Activated CD8-positive, alpha-beta memory T cell treated with anti-CD3 and anti-CD28 coated beads for 4 hours (primary cell): ENCODE measurements around the gene SLC6A1.

Experiments used
- DNase-seq, 2 donors: peaks; one replicate each; pipeline ENCODE4 v3.0.0-alpha.2; 2020; ENCODE audit warnings: low read depth in 2 of 2

The SLC6A1 gene

DNA sequence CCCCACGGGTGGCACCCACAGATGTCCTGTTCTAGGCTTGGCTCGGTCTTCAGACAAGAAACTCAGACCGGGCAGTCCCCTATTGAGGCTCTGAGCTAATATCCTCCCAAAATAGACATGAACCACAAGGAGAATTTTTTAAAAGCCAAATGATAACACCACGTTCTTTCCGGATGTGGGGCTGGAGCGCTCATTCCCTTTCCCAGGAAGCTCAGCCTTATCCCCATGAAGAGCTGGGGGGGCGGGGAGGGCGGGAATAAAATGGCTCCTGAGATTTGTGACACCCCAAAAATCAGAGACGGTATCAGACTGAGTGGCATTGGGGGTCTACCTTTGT is 1.1 kb downstream of the SLC6A1 start:
- DNase-seq, result no peak

DNA sequence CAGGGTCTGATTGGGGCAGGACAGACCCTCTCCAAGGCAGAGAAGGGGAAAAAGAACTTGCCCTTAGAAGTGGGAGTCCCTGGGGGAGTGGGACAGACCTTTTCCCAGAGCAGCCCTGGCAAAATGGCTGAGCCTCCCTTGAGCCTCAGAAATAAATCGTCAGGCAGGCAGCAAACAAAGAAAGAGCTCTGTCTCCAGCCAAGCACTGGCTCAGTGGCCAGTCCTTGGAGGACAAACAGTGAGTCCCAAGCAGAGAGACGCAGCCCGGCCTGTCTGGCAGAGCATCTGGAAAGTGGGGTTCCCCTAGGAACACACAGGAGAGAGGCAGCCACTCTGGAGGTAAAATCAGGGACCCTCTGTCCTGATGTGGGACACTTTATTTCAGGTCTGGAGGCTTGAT is 1.8 kb downstream of the SLC6A1 start:
- no peak for DNase-seq

- DNase-seq, result no peak
Measured at GRCh38 chr3:10995871-10996270, 3.3 kb downstream of the SLC6A1 start.

DNA sequence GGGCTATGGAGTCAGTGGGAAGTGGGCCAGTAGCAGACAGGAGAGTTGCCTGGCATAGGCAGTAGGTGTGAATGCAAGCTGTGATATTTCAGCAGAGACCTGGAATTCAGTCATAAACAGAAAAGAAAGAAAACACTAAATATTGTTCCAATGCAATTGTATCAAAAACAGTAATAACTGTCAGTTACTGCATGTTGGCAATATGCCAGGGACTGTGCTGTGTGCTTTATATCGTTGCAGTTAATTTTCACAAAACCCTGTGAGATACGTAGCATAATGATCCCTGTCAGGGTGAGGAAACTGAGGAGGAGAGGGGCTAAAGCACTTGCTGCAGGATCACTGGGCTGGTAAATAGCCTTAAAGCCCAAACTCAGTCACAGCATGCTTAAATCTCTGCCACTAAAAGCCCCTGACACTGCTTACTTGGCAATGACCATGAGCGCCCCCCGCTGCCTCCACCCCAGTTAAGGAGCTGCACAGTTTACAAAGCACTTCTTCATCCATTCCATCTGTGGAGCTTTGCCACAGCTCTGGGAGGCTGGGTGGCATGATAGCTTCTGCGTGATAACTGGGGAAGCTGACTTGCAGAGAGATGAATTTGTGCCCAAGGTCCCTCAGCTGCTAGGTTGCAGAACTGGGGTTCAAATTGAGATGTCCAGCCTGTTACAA is 3.9 kb downstream of the SLC6A1 start:
- no peak for DNase-seq

GRCh38 chr3:10997196-10997595 is 4.6 kb downstream of the SLC6A1 start:
- no peak for DNase-seq

- DNase-seq, result no peak
Measured at GRCh38 chr3:10998542-10998941, 6.0 kb downstream of the SLC6A1 start.

- DNase-seq, result no peak
Measured at GRCh38 chr3:10999221-11000107, 6.9 kb downstream of the SLC6A1 start.

DNA sequence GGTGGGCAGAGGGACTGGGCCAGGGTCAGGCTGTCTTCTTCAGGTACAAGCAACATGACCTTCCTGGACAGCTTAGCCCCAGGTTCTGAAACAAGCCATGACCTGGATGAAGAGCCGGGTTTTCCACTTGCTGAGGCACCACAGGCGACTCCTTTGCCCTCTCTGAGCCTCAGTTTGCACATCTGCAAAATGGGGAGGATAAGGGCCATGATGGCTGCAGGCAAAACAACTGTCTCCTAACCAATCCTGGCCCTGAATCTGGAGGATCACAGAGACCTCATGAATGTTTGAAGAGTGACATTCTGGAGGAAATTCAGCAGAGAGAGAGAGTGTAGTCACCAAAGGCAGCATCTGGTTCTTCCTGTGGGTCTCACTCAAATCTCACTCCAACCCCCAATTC is 8.0 kb downstream of the SLC6A1 start:
- no peak for DNase-seq

DNA sequence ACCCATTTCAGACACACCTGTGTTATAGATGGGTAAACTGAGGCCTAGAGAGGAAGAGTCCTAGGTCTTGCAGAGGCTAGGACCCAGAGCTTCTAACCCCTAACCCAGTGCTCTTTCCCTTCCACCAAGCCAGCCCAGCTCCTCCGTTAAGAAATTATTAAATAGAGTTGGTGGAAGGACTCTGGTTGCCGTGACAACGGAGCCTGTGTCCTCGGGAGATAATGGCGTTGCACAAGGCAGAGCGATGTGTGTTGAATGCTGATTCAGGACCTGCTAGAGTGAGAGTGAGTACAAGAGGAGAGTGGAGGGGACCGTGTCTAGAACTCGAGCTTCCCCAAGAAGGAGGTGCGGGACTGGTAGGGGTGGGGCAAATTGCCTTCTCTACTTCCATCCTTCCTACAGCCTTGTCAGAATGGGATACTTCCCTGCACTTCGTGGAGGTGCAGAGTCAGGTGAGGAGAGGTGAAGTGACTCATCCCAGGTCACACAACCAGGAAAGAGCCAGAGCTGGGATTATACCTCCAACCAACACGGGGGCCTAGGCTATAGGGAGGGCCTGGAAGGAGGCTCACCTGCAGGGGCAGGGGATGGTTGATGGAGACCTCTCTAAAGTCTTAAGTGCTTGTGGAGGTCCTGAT is 8.6 kb downstream of the SLC6A1 start:
- DNase-seq, result no peak

- DNase-seq, result no peak
Measured at GRCh38 chr3:11001658-11002021, 9.1 kb downstream of the SLC6A1 start.

DNA sequence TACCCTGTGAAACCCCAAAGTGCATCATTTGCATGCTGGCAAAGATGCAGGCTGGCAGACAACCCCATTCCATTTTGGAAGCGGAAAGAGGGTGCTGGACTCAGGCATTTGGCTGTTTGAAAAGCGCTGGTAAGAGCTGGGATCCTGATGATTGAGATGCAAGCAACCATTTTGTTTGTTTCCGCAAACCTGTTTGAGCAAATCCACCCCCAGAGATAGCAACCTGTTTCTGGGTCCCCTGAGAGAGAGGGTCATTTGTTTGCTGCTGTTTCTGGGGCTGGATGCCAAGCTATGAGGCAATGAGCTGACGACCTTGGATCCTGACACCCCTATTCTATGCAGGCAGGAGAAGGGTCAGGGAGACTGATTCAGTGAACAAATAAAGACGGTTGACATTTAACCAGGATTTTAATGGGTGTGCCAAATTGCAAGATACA is 9.8 kb downstream of the SLC6A1 start:
- DNase-seq, result no peak

- no peak for DNase-seq
Measured at GRCh38 chr3:11004563-11004962, 12.0 kb downstream of the SLC6A1 start.

GRCh38 chr3:11005686-11006256 is 13.2 kb downstream of the SLC6A1 start:
- DNase-seq, result no peak

- DNase-seq, result no peak
Measured at GRCh38 chr3:11006986-11007933, 14.7 kb downstream of the SLC6A1 start.

DNA sequence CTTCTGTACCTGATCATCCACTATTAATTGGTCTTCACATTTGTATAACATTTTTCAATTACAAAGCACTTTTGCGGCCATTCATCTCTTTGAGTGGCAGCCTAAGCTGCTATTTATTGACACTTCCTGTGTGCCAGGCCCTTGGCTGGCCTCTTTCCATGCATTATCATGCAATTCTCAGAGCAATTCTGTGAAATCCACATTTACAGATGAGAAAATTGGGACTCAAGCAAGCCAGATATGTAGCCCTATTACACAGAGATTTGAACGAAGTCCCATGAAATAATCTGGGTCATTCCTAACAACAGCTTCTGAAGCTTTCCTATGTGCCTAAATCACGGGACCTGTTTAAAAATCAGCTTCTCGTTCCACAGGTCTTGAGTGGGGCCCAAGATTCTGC is 17.4 kb downstream of the SLC6A1 start:
- DNase-seq, result no peak

- DNase-seq, result no peak
Measured at GRCh38 chr3:11010426-11011165, 18.0 kb downstream of the SLC6A1 start.

GRCh38 chr3:11014253-11014652 is 21.7 kb downstream of the SLC6A1 start:
- no peak for DNase-seq

DNA sequence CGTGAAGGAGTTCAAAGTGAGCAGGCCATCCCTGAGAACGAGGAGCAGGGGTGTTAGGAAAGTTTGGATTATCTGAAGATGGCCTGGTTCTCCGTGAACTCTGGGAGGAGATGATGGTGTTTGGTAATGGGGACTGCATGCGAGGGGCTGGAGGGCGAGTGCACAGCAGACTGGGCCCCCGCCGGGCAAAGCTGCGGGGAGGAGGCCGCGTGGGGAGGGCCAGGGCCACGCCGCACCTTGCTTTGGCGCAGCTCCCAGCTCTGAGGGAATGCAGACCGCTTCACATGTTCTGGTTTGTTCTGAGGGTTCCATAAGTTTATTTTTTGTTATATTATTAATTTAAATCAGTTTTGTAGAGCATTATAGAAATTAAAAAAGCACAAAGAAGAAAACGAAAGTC is 22.2 kb downstream of the SLC6A1 start:
- DNase-seq, result no peak

- no peak for DNase-seq
Measured at GRCh38 chr3:11015369-11015768, 22.8 kb downstream of the SLC6A1 start.

DNA sequence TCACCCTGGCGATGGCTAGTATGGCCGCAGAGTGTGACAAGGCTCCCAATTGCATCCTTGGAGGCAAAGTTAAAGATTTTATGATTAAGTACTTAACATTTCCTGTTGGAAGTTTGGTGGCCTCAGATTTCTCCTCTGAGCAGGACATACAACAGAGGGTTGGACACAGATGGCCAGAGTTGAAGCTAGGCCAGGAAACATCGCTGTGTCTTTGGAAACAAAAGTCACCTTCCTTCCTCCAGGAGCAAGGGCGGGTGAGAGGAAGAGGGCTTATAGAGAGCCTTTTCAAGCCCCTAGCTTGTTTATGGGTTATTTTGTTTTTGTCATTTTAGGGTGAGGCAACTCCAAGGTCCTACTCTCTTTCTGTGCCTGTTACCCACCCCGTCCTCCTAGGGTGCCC is 24.2 kb downstream of the SLC6A1 start:
- DNase-seq, result no peak
